ENCODE results near the gene ARIH2. TPM values are rescaled to one million over a fixed set of nuclear protein-coding genes. Genes with fewer than 3 reads are reported as not detected.
A peak's percentile ranks its signal among the peaks of the same experiment; 100 is the strongest.

ARIH2 gene
- total and polyA plus RNA-seq, 2 of the 4 experiments (the other 2 are of a cell fraction) = 62.3 to 93.7 TPM

DNA sequence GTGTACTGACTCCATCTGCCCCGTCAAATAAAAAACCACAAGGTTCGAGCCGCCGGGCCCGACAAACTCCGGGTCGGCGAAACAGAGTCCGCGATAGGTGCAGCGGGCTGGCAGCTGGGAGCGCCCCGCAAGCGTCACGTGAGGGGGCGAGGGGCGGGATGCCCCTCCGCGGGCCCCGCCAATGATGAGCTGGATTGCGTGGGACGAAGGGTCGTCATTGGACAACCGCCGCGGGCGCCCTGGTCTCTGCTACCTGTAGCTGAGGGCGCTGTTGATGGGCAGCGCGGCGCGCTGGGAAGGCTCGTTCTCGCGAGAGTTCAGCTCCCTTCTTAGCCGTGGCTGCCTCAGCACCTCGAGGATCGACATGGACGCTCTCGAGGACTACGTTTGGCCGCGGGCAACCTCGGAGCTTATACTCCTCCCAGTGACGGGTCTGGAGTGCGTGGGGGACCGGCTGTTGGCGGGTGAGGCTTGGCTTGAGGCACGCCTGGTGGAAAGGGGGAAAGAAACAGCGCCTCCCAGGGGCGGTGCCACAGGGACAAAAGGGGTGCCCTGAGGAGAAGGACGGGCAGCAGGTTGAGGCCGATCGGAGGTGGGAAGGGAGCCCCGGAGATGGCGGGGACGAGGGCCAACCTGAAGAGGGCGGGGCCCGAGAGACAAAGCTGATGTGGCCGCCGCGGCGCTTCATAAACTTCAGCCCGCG is 88.6 kb downstream of the ARIH2 start, which contains the start of gene WDR6:
TSS of gene WDR6 (plus strand) at position 324 of the 703 bp plus-strand sequence. CDS start at position 365, 41 bp downstream.
- H4K20me1 ChIP-seq (ENCODE audit: insufficient read depth, low read length) = peaks cover 29% of the 10 kb centered on the region
- H3K9me1 ChIP-seq (ENCODE audit: insufficient read depth, low read length) = peaks cover 26% of the 10 kb centered on the region
- peak within 1 kb of the TSS; percentile 99 for H3K4ac ChIP-seq (ENCODE audit: low read depth, low read length)
- H3K56ac ChIP-seq (ENCODE audit: extremely low read depth, insufficient read depth, low read length) = peak within 1 kb of the TSS; percentile 93
- H2AK9ac ChIP-seq (replicated peaks; ENCODE audit: low read depth, low read length, poor library complexity) = peak within 1 kb of the TSS; percentile 99
- peak within 1 kb of the TSS; percentile 94 for H3K18ac ChIP-seq (ENCODE audit: low read depth, low read length)
- intact Hi-C loops (cut with micrococcal nuclease) (loop anchor here (2.0 kb wide), 1 partner anchor 18 kb away; no protein-coding TSS in a partner anchor), in situ Hi-C loops (cut with MboI; ENCODE audit: low sequenced_read_pairs) (no loop called here), dilution Hi-C loops (cut with HindIII; ENCODE audit: low sequenced_read_pairs, unreplicated experiment) (no loop called here)
- H3K14ac ChIP-seq (replicated peaks; ENCODE audit: low read depth, low read length) = peak within 1 kb of the TSS; percentile 99
- peak within 1 kb of the TSS; percentile 99 for H3K9ac ChIP-seq (ENCODE audit: low read depth, low read length)
- no TSS peak for BruUV-seq (replicated peaks)
- peak within 1 kb of the TSS; percentile 98 for H4K8ac ChIP-seq (ENCODE audit: low read depth in 2 of 2, low read length in 2 of 2)
- peak within 1 kb of the TSS; percentile 95 for H2BK5ac ChIP-seq (ENCODE audit: low read depth, low read length, poor library complexity, severe bottlenecking)
- 0% methylated on average over 30 of the region's 65 CpGs; no CpG with 5 or more reads in 1 of the 2 experiments for WGBS, 2 experiments (ENCODE audit: extremely low coverage in 2 of 2, insufficient read length in 1 of 2)
- H3K4me1 ChIP-seq (ENCODE audit: control insufficient read depth, insufficient read depth, low read length) = peaks cover 11% of the 10 kb centered on the region
- peaks cover 0 to 50% of the 10 kb centered on the region in 2 experiments; a peak in 2 of 4 replicates for H3K79me1 ChIP-seq (ENCODE audit: low read depth in 1 of 2, low read length in 2 of 2)
- H3K27me3 ChIP-seq (ENCODE audit: control insufficient read depth, insufficient read depth, low read length) = no peaks in the 10 kb centered on the region
- no peaks in the 10 kb centered on the region for H3K9me3 ChIP-seq (ENCODE audit: control insufficient read depth, insufficient read depth, low read length)
- H3K36me3 ChIP-seq (ENCODE audit: control insufficient read depth, insufficient read depth, low read length) = peaks cover 11% of the 10 kb centered on the region
- no peak within 1 kb of the TSS; the same call in 1 of the 3 replicates for H2BK15ac ChIP-seq (ENCODE audit: low read depth, low read length)
- DNase-seq = peak; percentile 97
- peak within 1 kb of the TSS; percentile 97 for H4K5ac ChIP-seq (ENCODE audit: low read depth, low read length)
- peak within 1 kb of the TSS; percentile 91 for H3K23ac ChIP-seq (ENCODE audit: low read depth, low read length)
- peak within 1 kb of the TSS; percentile 92 for H3K4me2 ChIP-seq (ENCODE audit: low read depth, low read length)
- ATAC-seq (ENCODE audit: low read depth) = peak; percentile 87
- H2BK120ac ChIP-seq (ENCODE audit: low read depth, low read length) = peak within 1 kb of the TSS; percentile 69
- no peak within 1 kb of the TSS for H2BK20ac ChIP-seq (ENCODE audit: low read depth, low read length)
- peak within 1 kb of the TSS; percentile 87 for H3K4me3 ChIP-seq (ENCODE audit: insufficient read depth, low read depth, low read length)
- H3K27ac ChIP-seq (ENCODE audit: insufficient read depth, low read length) = peak within 1 kb of the TSS; percentile 99
- CTCF ChIA-PET = interaction anchor here (0.6 to 1.5 kb wide), 6 partner anchors 11 to 87 kb away, joined by 3 to 10 read pairs (median 4); partner anchors contain the start of genes NDUFAF3 and QRICH1
- POLR2A ChIA-PET (ENCODE audit: unreplicated experiment) = interaction anchor here (0.5 to 2.5 kb wide), 7 partner anchors 9 to 114 kb away, joined by 3 to 13 read pairs (median 7); partner anchors contain the start of genes DALRD3, P4HTM and USP19
- peak within 1 kb of the TSS; percentile 95 for H2AFZ ChIP-seq (replicated peaks; ENCODE audit: low read length, poor library complexity)
- peak within 1 kb of the TSS; percentile 98 for H2AK5ac ChIP-seq (ENCODE audit: low read depth, low read length)
- H4K91ac ChIP-seq (ENCODE audit: insufficient read depth, low read depth, low read length) = peak within 1 kb of the TSS; percentile 99
- TF ChIP-seq BHLHE40 (IDR thresholded peaks at IDR 0.05; ENCODE audit: low read depth, low read length) (peak; percentile 97), POLR2A (IDR thresholded peaks at IDR 0.05; ENCODE audit: low read depth, low read length) (peak; percentile 90), FOS (IDR thresholded peaks at IDR 0.05; ENCODE audit: low read depth, low read length) (0 out of 2 replicates have a peak, but pooled peaks have one; percentile 17), CEBPB (IDR thresholded peaks at IDR 0.05; ENCODE audit: low read depth, low read length) (no peak; the same call in 1 of the 2 replicates), RCOR1 (IDR thresholded peaks at IDR 0.05; ENCODE audit: insufficient replicate concordance, low read length) (no peak), SMC3 (IDR thresholded peaks at IDR 0.05; ENCODE audit: low read depth, low read length) (no peak), RFX5 (IDR thresholded peaks at IDR 0.05; ENCODE audit: low read depth, low read length) (no peak), USF2 (IDR thresholded peaks at IDR 0.05; ENCODE audit: low read depth, low read length) (peak; percentile 99), MAZ (IDR thresholded peaks at IDR 0.05; ENCODE audit: borderline replicate concordance, low read depth, low read length) (peak; percentile 76; the same call in 1 of the 2 replicates), MXI1 (IDR thresholded peaks at IDR 0.05; ENCODE audit: borderline replicate concordance, low read depth, low read length) (no peak; the same call in 1 of the 2 replicates), NFE2L2 (IDR thresholded peaks at IDR 0.05; ENCODE audit: low read depth, low read length) (no peak)
- TF ChIP-seq, protein P1, sequence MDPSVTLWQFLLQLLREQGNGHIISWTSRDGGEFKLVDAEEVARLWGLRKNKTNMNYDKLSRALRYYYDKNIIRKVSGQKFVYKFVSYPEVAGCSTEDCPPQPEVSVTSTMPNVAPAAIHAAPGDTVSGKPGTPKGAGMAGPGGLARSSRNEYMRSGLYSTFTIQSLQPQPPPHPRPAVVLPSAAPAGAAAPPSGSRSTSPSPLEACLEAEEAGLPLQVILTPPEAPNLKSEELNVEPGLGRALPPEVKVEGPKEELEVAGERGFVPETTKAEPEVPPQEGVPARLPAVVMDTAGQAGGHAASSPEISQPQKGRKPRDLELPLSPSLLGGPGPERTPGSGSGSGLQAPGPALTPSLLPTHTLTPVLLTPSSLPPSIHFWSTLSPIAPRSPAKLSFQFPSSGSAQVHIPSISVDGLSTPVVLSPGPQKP (IDR thresholded peaks at IDR 0.05; ENCODE audit: borderline replicate concordance, low read depth, low read length) = no peak
- TF ChIP-seq, protein P2, sequence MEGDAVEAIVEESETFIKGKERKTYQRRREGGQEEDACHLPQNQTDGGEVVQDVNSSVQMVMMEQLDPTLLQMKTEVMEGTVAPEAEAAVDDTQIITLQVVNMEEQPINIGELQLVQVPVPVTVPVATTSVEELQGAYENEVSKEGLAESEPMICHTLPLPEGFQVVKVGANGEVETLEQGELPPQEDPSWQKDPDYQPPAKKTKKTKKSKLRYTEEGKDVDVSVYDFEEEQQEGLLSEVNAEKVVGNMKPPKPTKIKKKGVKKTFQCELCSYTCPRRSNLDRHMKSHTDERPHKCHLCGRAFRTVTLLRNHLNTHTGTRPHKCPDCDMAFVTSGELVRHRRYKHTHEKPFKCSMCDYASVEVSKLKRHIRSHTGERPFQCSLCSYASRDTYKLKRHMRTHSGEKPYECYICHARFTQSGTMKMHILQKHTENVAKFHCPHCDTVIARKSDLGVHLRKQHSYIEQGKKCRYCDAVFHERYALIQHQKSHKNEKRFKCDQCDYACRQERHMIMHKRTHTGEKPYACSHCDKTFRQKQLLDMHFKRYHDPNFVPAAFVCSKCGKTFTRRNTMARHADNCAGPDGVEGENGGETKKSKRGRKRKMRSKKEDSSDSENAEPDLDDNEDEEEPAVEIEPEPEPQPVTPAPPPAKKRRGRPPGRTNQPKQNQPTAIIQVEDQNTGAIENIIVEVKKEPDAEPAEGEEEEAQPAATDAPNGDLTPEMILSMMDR (conservative IDR thresholded peaks at IDR 0.05; ENCODE audit: low read depth, low read length) = peak; percentile 36

Data from IMR-90 (cell line).